Vagina (tissue), 2 donors: ENCODE measurements around the gene SDK2. TPM values are rescaled to one million over a fixed set of nuclear protein-coding genes. Genes with fewer than 3 reads are reported as not detected.
A peak's percentile ranks its signal among the peaks of the same experiment; 100 is the strongest.

Source experiments
- DNase-seq, 2 donors: peaks; one replicate each; pipeline ENCODE4 v3.0.0-alpha.2; 2017; ENCODE audit errors: extremely low spot score in 2 of 2
- H3K27ac ChIP-seq: fragments of 200-600 bp; sonication (generic); one replicate; pipeline ENCODE4 v1.5.1; 2019
- H3K27me3 ChIP-seq: fragments of 200-600 bp; sonication (generic); one replicate; pipeline ENCODE4 v1.5.1; 2019
- H3K36me3 ChIP-seq, 2 donors: fragments of 200-600 bp; sonication (generic); one replicate each; pipeline ENCODE4 v1.5.1; 2017 to 2019
- H3K4me1 ChIP-seq: fragments of 200-600 bp; sonication (generic); one replicate; pipeline ENCODE4 v1.5.1; 2019
- H3K4me3 ChIP-seq, 2 donors: fragments of 200-600 bp; sonication (generic); 1 replicate in 1 of 2; 2 replicates in 1 of 2; pipeline ENCODE4 v1.5.1; 2016 to 2019
- H3K9me3 ChIP-seq: fragments of 200-600 bp; sonication (generic); one replicate; pipeline ENCODE4 v1.5.1; 2019
- CTCF ChIP-seq, 3 experiments: fragments of 450-650 bp in 2 of 3; fragments of 200-600 bp in 1 of 3; sonication (generic) in 1 of 3; IDR thresholded peaks; one replicate each; pipeline ENCODE4 v1.5.1; 2017 to 2019; ENCODE audit warnings: antibody characterized with exemption in 3 of 3, mild to moderate bottlenecking in 2 of 3, moderate library complexity in 2 of 3
- POLR2A ChIP-seq, 2 donors: fragments of 450-650 bp; IDR thresholded peaks; one replicate each; pipeline ENCODE4 v1.6.1; 2017; ENCODE audit warnings: antibody characterized with exemption in 2 of 2, mild to moderate bottlenecking in 2 of 2, moderate library complexity in 2 of 2
- POLR2AphosphoS5 ChIP-seq, 2 donors: sonication (generic); formaldehyde crosslinking; IDR thresholded peaks; one replicate each; pipeline ENCODE4 v1.9.0; 2017; ENCODE audit warnings: antibody characterized with exemption in 2 of 2, mild to moderate bottlenecking in 2 of 2, low read depth in 1 of 2; ENCODE audit not compliant: insufficient read depth in 1 of 2
- intact Hi-C: fragments of 100-400 bp; cut with DNase I; formaldehyde crosslinking; loops from one replicate; pipeline ENCODE4 v1.15.1; 2023
- total RNA-seq: library from RNA; depleted of rRNA; stranded (reverse); fragments of >200 nt; gene quantifications from one replicate; pipeline ENCODE4 v1.2.3, GENCODE V29; 2016

Gene SDK2
- total RNA-seq, 1 donor from 2014 or later = 1.7 TPM

- H3K36me3 ChIP-seq = no peaks in the 10 kb centered on the region
- H3K4me1 ChIP-seq = no peaks in the 10 kb centered on the region
- H3K9me3 ChIP-seq = no peaks in the 10 kb centered on the region
- intact Hi-C loops = no loop called here
- DNase-seq = peak in 1 of 2 donors; percentile 72
- H3K4me3 ChIP-seq = no peak overlapping the region
- no peak overlapping the region for H3K27ac ChIP-seq
- no peak for TF ChIP-seq POLR2A (IDR thresholded peaks at IDR 0.05)
- no peak for TF ChIP-seq CTCF (IDR thresholded peaks at IDR 0.05)
- no peak for TF ChIP-seq POLR2AphosphoS5 (IDR thresholded peaks at IDR 0.05; ENCODE audit: insufficient read depth in 1 of 2, low read depth in 1 of 2)
- no peaks in the 10 kb centered on the region for H3K27me3 ChIP-seq
These were observed 45.5 kb upstream of the SDK2 start for GRCh38 chr17:73689596-73690275.

- no peaks in the 10 kb centered on the region for H3K27me3 ChIP-seq
- intact Hi-C loops = no loop called here
- H3K9me3 ChIP-seq = no peaks in the 10 kb centered on the region
- no peak for DNase-seq
- H3K4me1 ChIP-seq = no peaks in the 10 kb centered on the region
- H3K36me3 ChIP-seq = no peaks in the 10 kb centered on the region
- no peak overlapping the region for H3K27ac ChIP-seq
- H3K4me3 ChIP-seq = no peak overlapping the region
- TF ChIP-seq CTCF (IDR thresholded peaks at IDR 0.05) (no peak), POLR2AphosphoS5 (IDR thresholded peaks at IDR 0.05; ENCODE audit: insufficient read depth in 1 of 2, low read depth in 1 of 2) (no peak), POLR2A (IDR thresholded peaks at IDR 0.05) (no peak)
These were observed 42.7 kb upstream of the SDK2 start for GRCh38 chr17:73686961-73687360.

GRCh38 chr17:73686126-73686525 is 41.9 kb upstream of the SDK2 start:
- no peaks in the 10 kb centered on the region for H3K9me3 ChIP-seq
- no peak for DNase-seq
- no peak overlapping the region for H3K27ac ChIP-seq
- TF ChIP-seq CTCF (IDR thresholded peaks at IDR 0.05) (no peak), POLR2A (IDR thresholded peaks at IDR 0.05) (no peak), POLR2AphosphoS5 (IDR thresholded peaks at IDR 0.05; ENCODE audit: insufficient read depth in 1 of 2, low read depth in 1 of 2) (no peak)
- intact Hi-C loops = no loop called here
- H3K27me3 ChIP-seq = no peaks in the 10 kb centered on the region
- H3K4me1 ChIP-seq = no peaks in the 10 kb centered on the region
- no peaks in the 10 kb centered on the region for H3K36me3 ChIP-seq
- no peak overlapping the region for H3K4me3 ChIP-seq

- intact Hi-C loops = no loop called here
- no peaks in the 10 kb centered on the region for H3K4me1 ChIP-seq
- TF ChIP-seq POLR2A (IDR thresholded peaks at IDR 0.05) = no peak
- TF ChIP-seq CTCF (IDR thresholded peaks at IDR 0.05) = no peak
- no peak for TF ChIP-seq POLR2AphosphoS5 (IDR thresholded peaks at IDR 0.05; ENCODE audit: insufficient read depth in 1 of 2, low read depth in 1 of 2)
- no peak for DNase-seq
- H3K36me3 ChIP-seq = no peaks in the 10 kb centered on the region
- no peaks in the 10 kb centered on the region for H3K27me3 ChIP-seq
- no peak overlapping the region for H3K4me3 ChIP-seq
- no peak overlapping the region for H3K27ac ChIP-seq
- no peaks in the 10 kb centered on the region for H3K9me3 ChIP-seq
These were observed 39.9 kb upstream of the SDK2 start for GRCh38 chr17:73684183-73684582.

- Histone ChIP-seq H3K4me1 (no peaks in the 10 kb centered on the region), H3K27ac (no peak overlapping the region), H3K4me3 (no peak overlapping the region), H3K27me3 (no peaks in the 10 kb centered on the region), H3K9me3 (no peaks in the 10 kb centered on the region), H3K36me3 (no peaks in the 10 kb centered on the region)
- no peak for TF ChIP-seq POLR2AphosphoS5 (IDR thresholded peaks at IDR 0.05; ENCODE audit: insufficient read depth in 1 of 2, low read depth in 1 of 2)
- TF ChIP-seq POLR2A (IDR thresholded peaks at IDR 0.05) = no peak
- TF ChIP-seq CTCF (IDR thresholded peaks at IDR 0.05) = no peak
- intact Hi-C loops = no loop called here
- no peak for DNase-seq
These were observed 39.5 kb upstream of the SDK2 start for GRCh38 chr17:73683771-73684170.
